Neural cell (in vitro differentiated cells): ENCODE data around the gene MGAT5B.

Experiments
- CTCF ChIP-seq: fragments of 450-650 bp; IDR thresholded peaks from 2 replicates; pipeline ENCODE4 v1.5.1; 2014; ENCODE audit warnings: antibody characterized with exemption, mild to moderate bottlenecking, moderate library complexity; ENCODE audit not compliant: poor library complexity, severe bottlenecking
- TAF1 ChIP-seq: IDR thresholded peaks from 2 replicates; pipeline ENCODE4 v1.6.1; 2012; ENCODE audit warnings: low read depth

GRCh38 chr17:76943202-76943601 lies 75.0 kb downstream of the MGAT5B start:
- no peak for TF ChIP-seq TAF1
- TF ChIP-seq CTCF = no peak
